ENCODE measurements around the gene SFXN3.

SFXN3 gene

DNA sequence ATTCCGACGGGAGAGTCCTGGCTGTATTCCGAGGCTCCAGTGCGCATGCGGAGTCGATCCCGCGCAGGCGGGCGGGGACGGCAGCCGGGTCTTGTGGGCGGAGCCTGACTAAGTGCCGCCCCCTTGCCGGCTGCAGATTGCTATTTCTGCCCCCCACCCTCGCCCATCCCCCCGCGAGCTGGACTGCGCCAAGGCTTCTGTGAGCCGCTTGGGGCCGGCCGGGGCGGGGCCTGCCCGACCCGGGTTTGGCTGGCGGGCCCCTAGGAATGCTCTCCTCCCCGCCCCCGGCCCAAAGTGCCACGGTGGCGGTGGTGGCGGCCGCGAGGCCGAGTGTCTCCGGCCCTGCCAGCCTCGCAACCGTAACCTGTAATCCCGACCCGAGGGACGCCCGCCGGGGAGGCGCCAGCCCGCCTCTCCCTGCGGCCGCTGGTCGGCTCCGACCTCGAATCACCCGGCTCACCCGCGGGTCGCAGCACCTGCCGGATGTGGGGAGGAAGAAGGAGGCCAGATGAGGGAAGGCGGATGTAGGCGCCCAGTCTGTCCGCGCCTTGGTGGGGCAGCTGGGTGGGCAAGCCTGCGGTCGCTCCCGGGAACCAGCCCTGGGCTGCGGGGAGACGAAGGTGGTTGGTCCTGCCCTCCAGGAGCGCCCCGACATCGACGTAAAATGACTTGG is 30.1 kb downstream of the SFXN3 start:
- peak; percentile 82 to 87 for DNase-seq

DNA sequence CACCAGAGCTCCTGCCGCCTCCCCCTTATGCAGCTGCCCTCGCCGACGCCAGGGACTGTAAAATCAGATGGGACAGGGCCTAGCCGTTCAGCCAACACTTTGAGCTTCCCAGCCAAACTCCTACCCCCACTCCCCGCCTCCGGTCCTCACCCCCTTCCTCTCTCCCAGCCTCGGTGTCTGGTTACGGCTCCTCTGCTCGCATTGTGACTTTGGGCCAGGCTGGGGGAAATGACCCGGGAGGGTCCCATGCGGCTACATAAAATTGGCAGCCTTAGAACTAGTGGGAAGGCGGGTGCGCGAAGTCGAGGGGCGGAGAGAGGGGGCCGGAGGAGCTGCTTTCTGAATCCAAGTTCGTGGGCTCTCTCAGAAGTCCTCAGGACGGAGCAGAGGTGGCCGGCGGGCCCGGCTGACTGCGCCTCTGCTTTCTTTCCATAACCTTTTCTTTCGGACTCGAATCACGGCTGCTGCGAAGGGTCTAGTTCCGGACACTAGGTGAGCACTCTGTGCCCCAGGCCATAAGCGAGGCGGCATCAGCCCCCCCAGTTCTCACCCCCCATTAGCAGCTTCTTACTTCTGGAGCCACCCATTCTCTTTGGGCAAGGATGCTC is 30.7 kb downstream of the SFXN3 start, which contains the start of gene KAZALD1:
Gene KAZALD1 (plus strand): TSS at position 366 of the 608 bp plus-strand sequence. CDS start 604 bp downstream, outside the sequence.
- no peak for DNase-seq

DNA sequence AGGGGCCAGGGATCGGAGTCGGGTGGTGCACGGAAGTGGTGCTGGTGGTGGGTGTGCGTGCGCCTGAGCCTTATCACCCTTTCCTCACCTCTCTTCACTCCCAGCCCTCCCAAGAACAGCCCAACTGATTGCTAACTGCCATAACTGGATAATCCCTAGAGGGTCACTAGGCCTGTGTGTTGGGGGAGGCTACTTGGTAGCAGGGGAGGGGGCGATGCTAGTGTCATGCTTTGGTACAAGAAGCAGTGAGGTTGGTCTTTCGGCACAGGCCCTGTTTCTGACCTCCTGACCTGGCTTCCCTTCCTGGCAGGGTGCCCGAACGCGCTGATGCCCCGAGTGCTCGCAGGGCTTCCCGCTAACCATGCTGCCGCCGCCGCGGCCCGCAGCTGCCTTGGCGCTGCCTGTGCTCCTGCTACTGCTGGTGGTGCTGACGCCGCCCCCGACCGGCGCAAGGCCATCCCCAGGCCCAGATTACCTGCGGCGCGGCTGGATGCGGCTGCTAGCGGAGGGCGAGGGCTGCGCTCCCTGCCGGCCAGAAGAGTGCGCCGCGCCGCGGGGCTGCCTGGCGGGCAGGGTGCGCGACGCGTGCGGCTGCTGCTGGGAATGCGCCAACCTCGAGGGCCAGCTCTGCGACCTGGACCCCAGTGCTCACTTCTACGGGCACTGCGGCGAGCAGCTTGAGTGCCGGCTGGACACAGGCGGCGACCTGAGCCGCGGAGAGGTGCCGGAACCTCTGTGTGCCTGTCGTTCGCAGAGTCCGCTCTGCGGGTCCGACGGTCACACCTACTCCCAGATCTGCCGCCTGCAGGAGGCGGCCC is 31.4 kb downstream of the SFXN3 start:
- DNase-seq, result peak; percentile 28 to 44

DNA sequence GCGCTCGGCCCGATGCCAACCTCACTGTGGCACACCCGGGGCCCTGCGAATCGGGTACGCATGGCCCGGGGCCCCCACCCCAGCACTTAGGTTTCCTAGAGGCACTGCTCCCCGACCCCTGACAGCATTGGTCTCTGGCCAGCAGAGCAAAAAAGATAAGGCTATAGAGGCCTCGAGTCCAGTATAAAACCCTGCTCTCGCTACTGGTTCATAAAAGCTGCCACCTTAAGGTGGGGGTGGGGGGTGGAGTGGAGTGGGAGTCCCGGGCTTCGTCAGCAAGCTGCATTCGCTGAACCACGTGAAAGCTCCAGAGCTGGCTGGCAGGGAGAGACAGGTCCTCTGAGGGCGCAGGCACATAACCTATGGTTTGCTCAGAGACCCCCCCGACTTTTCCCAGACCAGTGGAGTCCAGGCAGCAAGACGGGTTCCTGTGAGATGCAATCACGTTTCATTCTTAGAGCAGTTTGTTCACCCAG is 32.1 kb downstream of the SFXN3 start:
- DNase-seq, result peak in 1 of 2 donors; percentile 42

DNA sequence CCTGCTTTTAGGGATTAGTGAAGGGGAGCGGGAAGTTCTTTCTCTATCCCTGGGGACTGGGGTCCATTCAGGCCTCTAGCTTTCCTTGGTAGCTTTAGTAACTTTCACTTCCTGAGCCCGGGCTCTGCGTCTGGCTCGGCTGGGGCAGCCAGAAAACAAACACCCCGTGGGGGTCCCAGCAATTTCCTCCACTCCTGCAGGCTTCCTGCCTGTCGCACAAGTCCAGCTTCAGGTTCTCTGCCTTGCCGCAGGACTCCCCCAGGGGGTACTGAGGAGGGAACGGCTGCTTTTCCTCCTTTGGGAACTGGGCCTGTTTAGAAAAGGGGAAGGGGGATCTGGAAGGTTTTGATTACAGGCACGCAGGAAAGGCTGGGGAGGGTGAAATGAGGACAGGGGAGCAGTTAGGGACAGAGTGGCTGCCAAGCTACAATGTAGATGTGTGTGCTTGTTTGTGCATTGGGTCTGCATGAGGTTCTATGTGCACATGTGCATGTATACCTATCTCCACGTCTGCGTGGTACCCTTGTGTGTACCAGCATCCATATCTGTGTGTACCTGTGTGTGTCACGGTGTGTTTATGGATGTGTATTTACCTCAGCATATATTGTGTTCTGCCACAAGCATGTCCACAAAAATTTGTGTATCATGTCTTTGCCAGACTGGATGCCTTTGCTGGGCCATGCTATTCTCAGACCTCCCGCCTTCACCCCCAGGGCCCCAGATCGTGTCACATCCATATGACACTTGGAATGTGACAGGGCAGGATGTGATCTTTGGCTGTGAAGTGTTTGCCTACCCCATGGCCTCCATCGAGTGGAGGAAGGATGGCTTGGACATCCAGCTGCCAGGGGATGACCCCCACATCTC is 32.7 kb downstream of the SFXN3 start:
- DNase-seq, result no peak

DNA sequence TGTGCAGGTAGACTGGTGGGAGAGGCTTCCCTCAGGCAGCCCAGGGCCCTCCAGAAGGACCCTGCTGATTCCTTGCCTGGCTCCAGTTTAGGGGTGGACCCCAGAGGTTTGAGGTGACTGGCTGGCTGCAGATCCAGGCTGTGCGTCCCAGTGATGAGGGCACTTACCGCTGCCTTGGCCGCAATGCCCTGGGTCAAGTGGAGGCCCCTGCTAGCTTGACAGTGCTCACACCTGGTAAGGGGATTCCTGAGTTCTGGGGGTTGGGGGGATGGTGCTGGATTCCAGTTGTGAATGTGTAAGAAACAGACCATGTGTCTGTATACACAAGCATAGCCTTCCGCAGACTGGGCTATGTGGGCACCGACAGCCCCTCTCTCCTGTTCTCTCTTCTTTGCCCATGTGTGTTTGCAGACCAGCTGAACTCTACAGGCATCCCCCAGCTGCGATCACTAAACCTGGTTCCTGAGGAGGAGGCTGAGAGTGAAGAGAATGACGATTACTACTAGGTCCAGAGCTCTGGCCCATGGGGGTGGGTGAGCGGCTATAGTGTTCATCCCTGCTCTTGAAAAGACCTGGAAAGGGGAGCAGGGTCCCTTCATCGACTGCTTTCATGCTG is 33.5 kb downstream of the SFXN3 start:
- DNase-seq, result no peak

DNA sequence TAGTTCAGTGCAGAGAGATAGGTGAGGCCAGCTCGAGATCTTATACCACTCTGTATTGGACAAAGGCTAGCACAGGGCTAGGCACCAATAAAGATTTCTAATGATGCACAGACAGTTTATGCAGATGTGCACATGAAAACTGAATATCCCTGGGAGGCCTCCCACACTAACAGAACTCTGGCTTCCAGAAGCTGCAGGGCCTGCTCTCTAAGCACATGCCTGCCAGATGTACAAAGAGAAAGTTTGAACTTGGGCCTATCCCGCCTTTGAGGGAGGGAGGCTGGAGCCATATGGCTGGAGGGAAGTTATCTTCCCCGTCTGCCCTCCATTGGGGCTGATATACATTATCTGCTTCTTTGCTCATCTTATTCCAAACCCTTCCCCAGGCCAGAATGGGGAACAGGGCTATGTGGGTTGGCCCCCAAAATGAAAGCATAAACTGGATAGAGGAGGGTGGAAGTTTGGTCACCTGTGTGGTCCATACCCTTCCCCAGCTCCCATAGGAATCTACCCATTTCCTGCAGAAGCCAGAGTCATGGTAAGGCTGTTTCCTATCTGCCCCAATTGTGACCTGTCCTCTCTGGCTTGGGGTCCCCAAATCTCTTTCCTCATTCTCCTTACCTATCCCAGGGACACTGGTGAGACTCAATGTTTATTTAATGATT is 34.6 kb downstream of the SFXN3 start:
- no peak for DNase-seq

DNA sequence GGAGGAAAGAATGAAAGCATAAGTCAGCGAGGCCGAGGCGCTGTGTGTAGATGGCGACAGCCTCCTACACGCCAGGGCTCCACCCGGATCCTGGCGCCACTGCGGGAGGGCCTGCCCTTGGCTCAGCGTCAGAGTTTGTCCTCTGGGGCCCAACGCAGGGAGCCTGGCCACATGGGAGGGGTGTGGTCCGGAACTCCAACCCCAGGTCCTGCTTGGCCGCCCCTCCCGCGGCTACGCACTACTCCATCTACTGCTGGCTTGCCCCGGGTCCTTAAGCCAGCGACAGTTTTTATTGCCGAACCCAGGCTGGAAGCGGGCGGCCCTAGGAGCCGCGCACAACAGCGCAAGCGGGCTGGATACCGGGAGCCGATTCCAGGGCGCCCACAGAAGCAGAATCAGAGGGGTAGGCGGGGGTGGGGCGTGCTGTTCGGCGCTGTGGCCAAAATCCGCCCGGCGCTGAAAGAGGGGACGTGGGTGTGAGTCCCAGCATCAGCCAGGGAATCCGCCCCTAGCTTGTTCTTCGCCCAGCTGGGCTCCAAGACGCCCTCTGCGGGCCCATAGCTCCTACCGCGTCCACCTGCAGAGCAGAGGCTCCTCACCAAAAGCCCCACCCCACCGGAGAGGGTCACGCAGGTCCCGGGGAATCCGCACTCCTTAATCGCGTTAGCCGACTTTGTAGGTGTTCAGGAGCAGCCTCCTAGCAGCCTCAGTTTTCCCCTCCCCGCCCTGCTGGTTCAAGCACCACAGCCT is 35.3 kb downstream of the SFXN3 start:
- peak; percentile 80 to 87 for DNase-seq

DNA sequence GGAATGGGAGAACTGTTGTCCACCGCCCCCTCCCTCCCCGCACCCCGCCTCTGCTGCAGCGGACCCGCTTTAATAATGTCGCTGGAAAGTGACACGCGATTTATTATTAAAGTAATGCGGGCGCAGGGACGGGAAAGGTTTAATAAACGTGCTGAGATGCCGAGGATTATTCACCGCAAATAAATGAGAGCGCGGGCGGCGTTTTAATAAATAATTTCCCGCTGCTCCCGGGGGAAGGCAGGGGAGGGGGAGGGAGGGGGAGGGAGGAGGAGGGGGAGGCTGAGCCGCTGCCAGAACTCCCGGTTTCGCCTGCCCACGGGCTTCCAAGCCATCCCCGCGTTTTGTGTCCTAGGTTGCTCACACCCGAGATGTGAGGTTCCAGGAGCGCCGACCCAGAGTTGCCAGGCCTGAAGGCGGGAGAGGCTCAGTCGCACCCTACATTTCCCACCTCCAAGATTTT is 35.9 kb downstream of the SFXN3 start:
- DNase-seq, result no peak

DNA sequence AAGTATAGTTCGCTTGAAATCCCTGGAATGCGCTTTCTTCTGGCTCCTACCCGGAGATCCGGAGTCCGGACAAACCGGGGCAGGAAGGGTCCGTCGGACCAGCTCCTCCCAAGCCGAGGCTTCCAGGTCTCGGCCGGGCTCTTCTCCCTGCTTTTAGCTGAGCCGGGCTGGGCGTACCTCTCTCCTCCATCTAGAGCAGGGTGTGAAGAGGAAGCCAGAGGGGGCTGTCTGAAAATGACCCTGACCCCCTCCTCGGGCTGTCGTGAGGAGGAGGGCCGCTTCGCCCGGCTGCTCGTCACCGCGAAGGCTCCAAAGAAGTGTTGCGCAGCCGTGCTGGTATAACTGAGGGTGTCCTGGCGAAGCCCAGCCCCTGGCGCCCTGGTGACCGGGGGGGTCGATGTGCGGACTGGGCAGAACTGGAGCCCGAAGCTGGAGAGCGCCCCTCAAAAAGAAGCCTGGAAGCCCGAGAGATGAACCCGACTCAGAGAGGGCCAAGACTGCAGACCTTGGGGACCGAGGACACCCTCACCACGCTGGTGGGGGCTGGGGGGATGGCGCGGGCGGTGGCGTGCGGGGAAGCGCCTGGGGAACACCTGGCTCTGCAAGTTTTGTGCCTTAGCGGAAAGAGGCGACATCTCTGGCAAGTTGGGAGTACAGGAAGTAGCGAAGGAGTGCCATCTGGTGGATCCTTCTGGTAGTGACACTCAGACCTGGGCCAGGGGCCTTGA is 36.5 kb downstream of the SFXN3 start:
- peak; percentile 79 to 87 for DNase-seq

DNA sequence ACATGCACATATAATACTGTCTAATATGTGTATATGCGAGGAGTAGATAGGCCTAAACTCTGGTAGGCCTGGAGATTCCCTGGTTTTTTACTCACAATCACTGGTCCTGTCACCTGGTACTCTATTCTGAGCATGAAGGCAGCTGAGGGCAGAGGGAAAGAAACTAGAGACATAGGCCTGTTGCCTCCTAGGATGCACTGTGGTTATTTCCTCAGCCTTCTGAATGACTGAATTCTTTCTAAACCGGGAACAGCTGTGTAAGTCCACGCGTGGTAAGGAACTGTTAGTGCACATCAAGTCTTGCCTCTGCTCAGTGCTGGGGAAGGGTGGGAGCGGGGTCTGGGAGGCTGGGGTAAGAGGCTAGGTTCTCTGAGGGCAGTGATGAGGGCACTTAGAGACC is 38.4 kb downstream of the SFXN3 start:
- no peak for DNase-seq

DNA sequence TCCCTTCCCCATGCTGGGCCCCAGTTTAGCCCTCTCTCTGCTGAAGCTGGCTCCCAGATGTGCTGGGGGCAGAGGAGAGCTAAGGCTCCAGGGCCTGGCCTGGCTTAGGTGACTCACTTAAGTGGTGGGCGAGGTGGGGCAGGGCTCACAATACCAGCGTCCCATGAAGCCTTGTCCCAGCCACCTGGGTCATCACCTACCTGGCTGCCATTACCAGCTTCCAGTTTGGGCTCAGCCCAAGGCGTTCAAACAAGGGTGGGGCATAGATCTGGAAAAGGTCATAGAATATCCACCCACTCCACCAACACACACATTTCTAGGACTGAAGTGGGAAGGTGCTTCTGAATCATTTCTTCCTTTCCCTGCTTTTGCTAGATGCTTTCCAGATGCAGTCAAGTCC is 39.1 kb downstream of the SFXN3 start:
- no peak for DNase-seq

DNA sequence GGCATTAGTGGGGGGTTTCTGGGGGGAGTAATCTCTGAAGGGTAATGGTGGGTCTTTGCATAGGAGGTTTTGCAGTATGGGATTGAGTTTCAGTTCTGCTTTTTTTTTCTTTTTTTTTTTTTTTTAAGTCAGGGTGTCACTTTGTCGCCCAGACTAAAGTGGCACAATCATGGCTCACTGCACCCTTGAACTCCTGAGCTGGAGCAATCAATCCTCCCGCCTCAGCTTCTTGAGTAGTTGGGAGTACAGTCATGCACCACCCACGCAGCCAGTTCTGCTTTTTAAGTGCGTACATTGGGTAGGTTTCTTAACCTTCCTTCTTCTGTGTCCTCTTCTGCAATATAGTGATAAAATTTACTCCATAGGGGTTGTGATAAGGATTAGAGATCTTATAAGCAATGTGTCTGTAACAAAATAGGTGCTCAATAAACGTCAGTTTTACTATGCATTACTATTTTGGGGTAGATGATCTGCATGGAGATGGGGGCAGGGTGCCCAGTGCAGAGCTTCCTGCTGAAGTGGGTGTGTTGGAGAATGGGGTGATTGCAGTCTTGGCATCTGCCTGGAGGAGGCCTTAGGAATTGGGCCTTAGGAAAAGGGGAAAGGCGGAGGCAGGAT is 40.3 kb downstream of the SFXN3 start:
- peak; percentile 100 for DNase-seq

DNA sequence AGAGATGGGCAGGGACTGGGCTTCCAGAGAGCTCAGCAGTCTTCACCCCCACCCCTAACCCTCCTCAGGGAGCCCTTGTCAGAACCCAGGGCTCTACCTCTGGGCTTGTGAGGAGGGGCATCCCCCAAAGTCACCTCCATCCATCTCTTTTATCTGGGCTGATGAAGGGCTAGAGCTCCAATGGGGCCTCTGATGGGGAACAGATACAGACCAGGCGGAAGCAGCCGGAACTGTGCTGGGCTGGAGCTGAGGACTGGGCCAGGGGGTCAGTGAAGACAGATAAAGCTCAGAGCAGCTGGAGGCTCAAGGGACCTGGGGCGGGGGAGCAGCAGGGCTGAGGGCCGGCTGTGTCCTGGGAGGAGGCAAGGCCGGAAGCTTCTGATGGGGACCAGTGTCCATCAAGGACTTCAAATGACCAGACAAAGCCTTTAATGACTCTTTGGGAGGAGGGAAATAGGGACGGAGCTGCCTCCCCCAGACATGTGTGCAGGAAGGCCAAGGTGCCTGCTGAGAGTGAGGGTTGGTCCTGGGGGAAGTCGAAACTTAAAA is 40.9 kb downstream of the SFXN3 start:
- no peak for DNase-seq

DNA sequence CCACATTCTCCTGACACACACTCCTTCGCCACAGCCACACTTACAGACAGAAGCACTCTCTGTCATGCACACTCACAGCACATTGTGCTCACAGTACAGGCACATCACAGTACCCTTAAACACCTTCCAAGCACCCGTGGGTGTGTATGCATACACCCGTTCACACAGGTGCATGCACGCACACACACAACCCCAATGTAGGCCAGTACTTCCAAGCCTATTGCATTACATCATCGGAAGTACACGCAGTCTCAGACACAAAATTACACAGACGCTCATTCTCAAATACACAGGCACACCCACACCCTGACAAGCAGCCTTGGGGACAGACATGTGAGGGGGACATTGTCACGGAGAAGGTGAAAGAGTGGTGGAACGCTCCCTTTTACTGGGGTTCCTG is 41.9 kb downstream of the SFXN3 start:
- no peak for DNase-seq

DNA sequence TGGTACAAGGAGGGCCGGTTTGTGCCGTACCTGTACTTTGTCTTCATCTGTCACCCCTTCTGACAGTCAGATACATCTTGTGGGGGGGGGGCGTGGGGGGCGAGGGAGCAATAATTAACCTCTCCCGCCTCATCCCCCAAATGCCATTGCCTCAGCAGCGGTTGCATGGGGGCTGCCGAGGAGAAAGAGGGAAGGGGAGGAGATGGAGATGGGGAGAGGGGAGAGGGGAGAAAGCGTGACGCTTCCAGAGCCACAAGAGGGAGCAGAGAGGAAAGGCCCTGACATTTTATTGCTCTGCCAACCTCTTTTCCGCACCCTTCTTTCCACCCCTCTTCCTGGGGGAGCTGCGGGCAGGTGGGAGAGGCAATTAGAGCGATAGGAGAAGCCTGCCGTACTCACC is 42.6 kb downstream of the SFXN3 start:
- DNase-seq, result no peak

DNA sequence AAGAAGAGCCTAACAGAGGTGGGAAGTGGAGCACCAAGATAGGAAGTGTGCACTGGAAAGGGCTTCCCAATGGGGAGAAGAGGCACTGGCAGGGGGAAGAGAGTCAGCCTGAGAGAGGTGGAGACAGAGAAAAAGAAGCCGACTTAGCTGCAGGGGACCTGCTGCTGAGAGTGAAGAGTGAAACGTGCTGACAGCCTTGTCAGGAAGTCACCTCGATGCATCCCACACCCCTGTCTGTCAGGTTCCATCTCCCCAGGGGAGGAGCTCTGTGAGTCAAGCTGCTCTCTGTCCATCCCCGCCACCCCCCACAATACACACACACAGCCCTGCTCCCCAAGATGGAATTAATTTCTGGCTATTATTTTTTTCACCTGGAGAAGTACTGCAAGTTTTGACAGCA is 44.7 kb downstream of the SFXN3 start:
- DNase-seq, result no peak

DNA sequence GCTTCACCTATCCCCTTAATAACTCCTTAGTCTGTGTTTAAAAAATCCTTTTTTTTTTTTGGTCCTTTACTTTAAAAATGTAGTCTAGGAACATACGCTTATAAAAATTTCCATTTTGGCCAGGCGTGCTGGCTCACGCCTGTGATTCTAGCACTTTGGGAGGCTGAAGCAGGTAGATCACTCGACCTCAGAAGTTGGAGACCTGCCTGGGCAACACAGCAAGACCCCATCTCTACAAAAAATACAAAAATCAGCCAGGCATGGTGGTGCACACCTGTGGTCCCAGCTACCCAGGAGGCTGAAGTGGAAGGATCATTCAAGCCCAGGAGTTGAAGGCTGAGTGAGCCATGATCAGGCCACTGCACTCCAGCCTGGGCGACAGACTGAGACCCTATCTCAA is 45.6 kb downstream of the SFXN3 start:
- no peak for DNase-seq

DNA sequence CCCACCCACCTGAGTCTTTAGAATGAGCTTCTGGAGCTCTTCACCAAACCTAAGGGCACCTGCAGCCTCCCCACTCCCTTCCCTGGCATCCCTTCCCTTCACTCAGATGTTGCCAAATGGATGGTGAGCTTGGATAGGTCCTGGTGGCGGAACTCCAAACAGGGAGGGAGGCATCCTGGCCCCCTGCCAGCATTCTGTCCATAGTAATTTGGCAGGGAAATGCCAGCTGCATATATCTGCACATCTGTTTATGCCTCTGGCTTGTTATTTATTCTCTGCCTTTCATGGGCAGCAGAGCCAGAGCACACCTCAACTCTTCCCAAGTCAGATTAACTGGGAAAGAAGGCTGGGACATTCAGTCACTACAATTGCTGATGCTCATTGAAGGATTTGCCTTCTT is 48.8 kb downstream of the SFXN3 start:
- DNase-seq, result no peak
